Measurements from ENCODE around the gene FBRS.

Gene FBRS

GRCh38 chr16:30703971-30704370, 45.7 kb downstream of the FBRS start:
- Histone ChIP-seq H2BK15ac (ENCODE audit: low read depth, poor library complexity, severe bottlenecking) (no peak overlapping the region), H3K9me3 (ENCODE audit: control insufficient read depth, low read length) (no peaks in the 10 kb centered on the region), H4K8ac (ENCODE audit: low read length) (no peak overlapping the region), H3K27ac (ENCODE audit: low read length, poor library complexity, severe bottlenecking) (no peak overlapping the region), H3K9ac (ENCODE audit: low read length) (no peak overlapping the region), H3K27me3 (ENCODE audit: control insufficient read depth in 1 of 2, insufficient read depth in 1 of 2, low read length in 2 of 2) (no peaks in the 10 kb centered on the region), H3K36me3 (ENCODE audit: control insufficient read depth in 1 of 2, insufficient read depth in 2 of 2, low read depth in 1 of 2, low read length in 2 of 2) (peaks cover 64 to 86% of the 10 kb centered on the region in 2 experiments), H2BK5ac (ENCODE audit: low read depth, low read length, poor library complexity, severe bottlenecking) (no peak overlapping the region), H3K4me3 (ENCODE audit: insufficient read depth in 1 of 2, low read depth in 1 of 2, low read length in 2 of 2) (no peak overlapping the region), H2BK120ac (ENCODE audit: low read depth, low read length) (no peak overlapping the region), H4K91ac (ENCODE audit: low read length) (no peak overlapping the region), H3K14ac (ENCODE audit: low read length in 2 of 2) (no peak overlapping the region), H3K18ac (ENCODE audit: low read depth in 1 of 2, low read length in 2 of 2) (no peak overlapping the region), H3K4ac (ENCODE audit: low read depth in 1 of 2, low read length in 2 of 2) (no peak overlapping the region), H3K4me1 (ENCODE audit: control insufficient read depth, insufficient read depth, low read depth, low read length) (peaks cover 8% of the 10 kb centered on the region), H2BK12ac (ENCODE audit: low read length in 2 of 2) (no peak overlapping the region), H3K23ac (ENCODE audit: low read length in 2 of 2) (no peak overlapping the region), H2AFZ (ENCODE audit: low read depth, low read length) (no peak overlapping the region), H2AK5ac (ENCODE audit: low read length, severe bottlenecking) (no peak overlapping the region), H3K4me2 (ENCODE audit: low read length, poor library complexity, severe bottlenecking) (no peak overlapping the region), H3K79me1 (replicated peaks; ENCODE audit: low read length, poor library complexity, severe bottlenecking) (peaks cover 34% of the 10 kb centered on the region)
- 99% methylated on average over 10 of the region's 10 CpGs for WGBS
- DNase-seq: no peak

GRCh38 chr16:30706046-30706445, 47.8 kb downstream of the FBRS start:
- H2AFZ ChIP-seq (ENCODE audit: low read depth, low read length): no peak overlapping the region
- 98% methylated on average over 6 of the region's 6 CpGs for WGBS
- H3K9me3 ChIP-seq (ENCODE audit: control insufficient read depth, low read length): no peaks in the 10 kb centered on the region
- H3K23ac ChIP-seq (ENCODE audit: low read length in 2 of 2): no peak overlapping the region
- H3K4me2 ChIP-seq (ENCODE audit: low read length, poor library complexity, severe bottlenecking): no peak overlapping the region
- H3K14ac ChIP-seq (ENCODE audit: low read length in 2 of 2): no peak overlapping the region
- no peak overlapping the region for H4K91ac ChIP-seq (ENCODE audit: low read length)
- DNase-seq: no peak
- H2AK5ac ChIP-seq (ENCODE audit: low read length, severe bottlenecking): no peak overlapping the region
- H2BK5ac ChIP-seq (ENCODE audit: low read depth, low read length, poor library complexity, severe bottlenecking): no peak overlapping the region
- H3K27ac ChIP-seq (ENCODE audit: low read length, poor library complexity, severe bottlenecking): no peak overlapping the region
- H3K27me3 ChIP-seq (ENCODE audit: control insufficient read depth in 1 of 2, insufficient read depth in 1 of 2, low read length in 2 of 2): no peaks in the 10 kb centered on the region
- no peak overlapping the region for H2BK12ac ChIP-seq (ENCODE audit: low read length in 2 of 2)
- H2BK120ac ChIP-seq (ENCODE audit: low read depth, low read length): no peak overlapping the region
- H3K4me3 ChIP-seq (ENCODE audit: insufficient read depth in 1 of 2, low read depth in 1 of 2, low read length in 2 of 2): no peak overlapping the region
- H2BK15ac ChIP-seq (ENCODE audit: low read depth, poor library complexity, severe bottlenecking): no peak overlapping the region
- peaks cover 81 to 93% of the 10 kb centered on the region in 2 experiments for H3K36me3 ChIP-seq (ENCODE audit: control insufficient read depth in 1 of 2, insufficient read depth in 2 of 2, low read depth in 1 of 2, low read length in 2 of 2)
- peaks cover 46% of the 10 kb centered on the region for H3K79me1 ChIP-seq (replicated peaks; ENCODE audit: low read length, poor library complexity, severe bottlenecking)
- H3K9ac ChIP-seq (ENCODE audit: low read length): no peak overlapping the region
- no peak overlapping the region for H3K4ac ChIP-seq (ENCODE audit: low read depth in 1 of 2, low read length in 2 of 2)
- no peaks in the 10 kb centered on the region for H3K4me1 ChIP-seq (ENCODE audit: control insufficient read depth, insufficient read depth, low read depth, low read length)
- no peak overlapping the region for H4K8ac ChIP-seq (ENCODE audit: low read length)
- H3K18ac ChIP-seq (ENCODE audit: low read depth in 1 of 2, low read length in 2 of 2): no peak overlapping the region

- H3K9me3 ChIP-seq (ENCODE audit: control insufficient read depth, low read length): peaks cover 3% of the 10 kb centered on the region
- no peak overlapping the region for H3K4me2 ChIP-seq (ENCODE audit: low read length, poor library complexity, severe bottlenecking)
- H2BK12ac ChIP-seq (ENCODE audit: low read length in 2 of 2): no peak overlapping the region
- H3K4me3 ChIP-seq (ENCODE audit: insufficient read depth in 1 of 2, low read depth in 1 of 2, low read length in 2 of 2): no peak overlapping the region
- peaks cover 48% of the 10 kb centered on the region for H3K79me1 ChIP-seq (replicated peaks; ENCODE audit: low read length, poor library complexity, severe bottlenecking)
- H3K23ac ChIP-seq (ENCODE audit: low read length in 2 of 2): no peak overlapping the region
- H3K4me1 ChIP-seq (ENCODE audit: control insufficient read depth, insufficient read depth, low read depth, low read length): peaks cover 4% of the 10 kb centered on the region
- no peak overlapping the region for H3K18ac ChIP-seq (ENCODE audit: low read depth in 1 of 2, low read length in 2 of 2)
- H2AFZ ChIP-seq (ENCODE audit: low read depth, low read length): no peak overlapping the region
- no peak overlapping the region for H2BK120ac ChIP-seq (ENCODE audit: low read depth, low read length)
- peaks cover 82 to 93% of the 10 kb centered on the region in 2 experiments for H3K36me3 ChIP-seq (ENCODE audit: control insufficient read depth in 1 of 2, insufficient read depth in 2 of 2, low read depth in 1 of 2, low read length in 2 of 2)
- no peak overlapping the region for H2BK5ac ChIP-seq (ENCODE audit: low read depth, low read length, poor library complexity, severe bottlenecking)
- H3K27ac ChIP-seq (ENCODE audit: low read length, poor library complexity, severe bottlenecking): no peak overlapping the region
- no peak overlapping the region for H3K14ac ChIP-seq (ENCODE audit: low read length in 2 of 2)
- no peaks in the 10 kb centered on the region for H3K27me3 ChIP-seq (ENCODE audit: control insufficient read depth in 1 of 2, insufficient read depth in 1 of 2, low read length in 2 of 2)
- WGBS: 94% methylated on average over 4 of the region's 4 CpGs
- H3K9ac ChIP-seq (ENCODE audit: low read length): no peak overlapping the region
- H4K8ac ChIP-seq (ENCODE audit: low read length): no peak overlapping the region
- DNase-seq: no peak
- H2AK5ac ChIP-seq (ENCODE audit: low read length, severe bottlenecking): no peak overlapping the region
- H4K91ac ChIP-seq (ENCODE audit: low read length): no peak overlapping the region
- H3K4ac ChIP-seq (ENCODE audit: low read depth in 1 of 2, low read length in 2 of 2): no peak overlapping the region
- no peak overlapping the region for H2BK15ac ChIP-seq (ENCODE audit: low read depth, poor library complexity, severe bottlenecking)
These were observed 52.7 kb downstream of the FBRS start for GRCh38 chr16:30710971-30711370.

GRCh38 chr16:30711712-30712111, 53.5 kb downstream of the FBRS start:
- no peak for DNase-seq
- Histone ChIP-seq H4K91ac (ENCODE audit: low read length) (no peak overlapping the region), H3K36me3 (ENCODE audit: control insufficient read depth in 1 of 2, insufficient read depth in 2 of 2, low read depth in 1 of 2, low read length in 2 of 2) (peaks cover 84 to 93% of the 10 kb centered on the region in 2 experiments), H3K9ac (ENCODE audit: low read length) (no peak overlapping the region), H3K4me2 (ENCODE audit: low read length, poor library complexity, severe bottlenecking) (no peak overlapping the region), H3K27me3 (ENCODE audit: control insufficient read depth in 1 of 2, insufficient read depth in 1 of 2, low read length in 2 of 2) (no peaks in the 10 kb centered on the region), H3K18ac (ENCODE audit: low read depth in 1 of 2, low read length in 2 of 2) (no peak overlapping the region), H2AFZ (ENCODE audit: low read depth, low read length) (no peak overlapping the region), H3K4ac (ENCODE audit: low read depth in 1 of 2, low read length in 2 of 2) (no peak overlapping the region), H2BK12ac (ENCODE audit: low read length in 2 of 2) (no peak overlapping the region), H2BK120ac (ENCODE audit: low read depth, low read length) (no peak overlapping the region), H2AK5ac (ENCODE audit: low read length, severe bottlenecking) (no peak overlapping the region), H2BK15ac (ENCODE audit: low read depth, poor library complexity, severe bottlenecking) (no peak overlapping the region), H3K9me3 (ENCODE audit: control insufficient read depth, low read length) (peaks cover 3% of the 10 kb centered on the region), H3K4me3 (ENCODE audit: insufficient read depth in 1 of 2, low read depth in 1 of 2, low read length in 2 of 2) (no peak overlapping the region), H2BK5ac (ENCODE audit: low read depth, low read length, poor library complexity, severe bottlenecking) (no peak overlapping the region), H3K79me1 (replicated peaks; ENCODE audit: low read length, poor library complexity, severe bottlenecking) (peaks cover 48% of the 10 kb centered on the region), H3K23ac (ENCODE audit: low read length in 2 of 2) (no peak overlapping the region), H3K4me1 (ENCODE audit: control insufficient read depth, insufficient read depth, low read depth, low read length) (peaks cover 5% of the 10 kb centered on the region), H4K8ac (ENCODE audit: low read length) (no peak overlapping the region), H3K27ac (ENCODE audit: low read length, poor library complexity, severe bottlenecking) (no peak overlapping the region), H3K14ac (ENCODE audit: low read length in 2 of 2) (no peak overlapping the region)
- WGBS: 100% methylated on average over 1 of the region's 1 CpG

Measured in mesenchymal stem cell (in vitro differentiated cells and primary cell).